ENCODE data around the gene CHST15.
A peak's percentile ranks its signal among the peaks of the same experiment; 100 is the strongest.

The CHST15 gene

GRCh38 chr10:124045276-124045675 is 48.1 kb downstream of the CHST15 start:
- Mint-ChIP-seq H3K4me3 (no peak overlapping the region), H3K4me1 (peaks cover 45% of the 10 kb centered on the region), H3K27ac (no peak overlapping the region)

GRCh38 chr10:124044143-124044862 is 49.1 kb downstream of the CHST15 start:
- Mint-ChIP-seq H3K36me3 (ENCODE audit: low read depth) (peaks cover 47% of the 10 kb centered on the region), H3K9me3 (peaks cover 24% of the 10 kb centered on the region), H3K4me1 (peaks cover 45% of the 10 kb centered on the region), H3K27me3 (ENCODE audit: low read depth, poor library complexity) (peaks cover 3% of the 10 kb centered on the region), H3K4me3 (no peak overlapping the region), H3K27ac (peak overlapping the region; percentile 60)
- no peak for DNase-seq
- TF ChIP-seq CTCF (IDR thresholded peaks at IDR 0.05), result no peak

More at GRCh38 chr10:124045276-124045675, 48.1 kb downstream of the CHST15 start:
- peaks cover 24% of the 10 kb centered on the region for H3K9me3 Mint-ChIP-seq
- DNase-seq, result no peak
- TF ChIP-seq CTCF (IDR thresholded peaks at IDR 0.05), result no peak
- peaks cover 47% of the 10 kb centered on the region for H3K36me3 Mint-ChIP-seq (ENCODE audit: low read depth)
- H3K27me3 Mint-ChIP-seq (ENCODE audit: low read depth, poor library complexity), result peaks cover 3% of the 10 kb centered on the region

- no peak for TF ChIP-seq CTCF (IDR thresholded peaks at IDR 0.05)
- no peak overlapping the region for H3K4me3 Mint-ChIP-seq
- no peak for DNase-seq
- H3K9me3 Mint-ChIP-seq, result peaks cover 24% of the 10 kb centered on the region
- H3K27me3 Mint-ChIP-seq (ENCODE audit: low read depth, poor library complexity), result peaks cover 3% of the 10 kb centered on the region
- H3K4me1 Mint-ChIP-seq, result peaks cover 40% of the 10 kb centered on the region
- no peak overlapping the region for H3K27ac Mint-ChIP-seq
- H3K36me3 Mint-ChIP-seq (ENCODE audit: low read depth), result peaks cover 47% of the 10 kb centered on the region
These were observed 49.9 kb downstream of the CHST15 start for GRCh38 chr10:124043310-124044142.

GRCh38 chr10:124042656-124043309 is 50.6 kb downstream of the CHST15 start:
- Mint-ChIP-seq H3K4me1 (peaks cover 33% of the 10 kb centered on the region), H3K4me3 (no peak overlapping the region), H3K36me3 (ENCODE audit: low read depth) (peaks cover 47% of the 10 kb centered on the region), H3K27ac (no peak overlapping the region), H3K9me3 (peaks cover 24% of the 10 kb centered on the region), H3K27me3 (ENCODE audit: low read depth, poor library complexity) (no peaks in the 10 kb centered on the region)
- DNase-seq, result no peak
- no peak for TF ChIP-seq CTCF (IDR thresholded peaks at IDR 0.05)

- Mint-ChIP-seq H3K4me1 (peaks cover 31% of the 10 kb centered on the region), H3K9me3 (peaks cover 19% of the 10 kb centered on the region), H3K27ac (no peak overlapping the region), H3K4me3 (no peak overlapping the region), H3K27me3 (ENCODE audit: low read depth, poor library complexity) (no peaks in the 10 kb centered on the region), H3K36me3 (ENCODE audit: low read depth) (peaks cover 44% of the 10 kb centered on the region)
- no peak for TF ChIP-seq CTCF (IDR thresholded peaks at IDR 0.05)
- no peak for DNase-seq
These were observed 51.5 kb downstream of the CHST15 start for GRCh38 chr10:124041675-124042445.

Measured in nephron progenitor cell (in vitro differentiated cells).